HG03571 (cell line): ENCODE results near the gene CAVIN4.

Experiments used
- ATAC-seq: cut with Tn5 transposase; IDR thresholded peaks from one replicate; pipeline ENCODE4 v1.9.1; 2021; ENCODE audit not compliant: unreplicated experiment

Gene CAVIN4, protein sequence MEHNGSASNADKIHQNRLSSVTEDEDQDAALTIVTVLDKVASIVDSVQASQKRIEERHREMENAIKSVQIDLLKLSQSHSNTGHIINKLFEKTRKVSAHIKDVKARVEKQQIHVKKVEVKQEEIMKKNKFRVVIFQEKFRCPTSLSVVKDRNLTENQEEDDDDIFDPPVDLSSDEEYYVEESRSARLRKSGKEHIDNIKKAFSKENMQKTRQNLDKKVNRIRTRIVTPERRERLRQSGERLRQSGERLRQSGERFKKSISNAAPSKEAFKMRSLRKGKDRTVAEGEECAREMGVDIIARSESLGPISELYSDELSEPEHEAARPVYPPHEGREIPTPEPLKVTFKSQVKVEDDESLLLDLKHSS

DNA sequence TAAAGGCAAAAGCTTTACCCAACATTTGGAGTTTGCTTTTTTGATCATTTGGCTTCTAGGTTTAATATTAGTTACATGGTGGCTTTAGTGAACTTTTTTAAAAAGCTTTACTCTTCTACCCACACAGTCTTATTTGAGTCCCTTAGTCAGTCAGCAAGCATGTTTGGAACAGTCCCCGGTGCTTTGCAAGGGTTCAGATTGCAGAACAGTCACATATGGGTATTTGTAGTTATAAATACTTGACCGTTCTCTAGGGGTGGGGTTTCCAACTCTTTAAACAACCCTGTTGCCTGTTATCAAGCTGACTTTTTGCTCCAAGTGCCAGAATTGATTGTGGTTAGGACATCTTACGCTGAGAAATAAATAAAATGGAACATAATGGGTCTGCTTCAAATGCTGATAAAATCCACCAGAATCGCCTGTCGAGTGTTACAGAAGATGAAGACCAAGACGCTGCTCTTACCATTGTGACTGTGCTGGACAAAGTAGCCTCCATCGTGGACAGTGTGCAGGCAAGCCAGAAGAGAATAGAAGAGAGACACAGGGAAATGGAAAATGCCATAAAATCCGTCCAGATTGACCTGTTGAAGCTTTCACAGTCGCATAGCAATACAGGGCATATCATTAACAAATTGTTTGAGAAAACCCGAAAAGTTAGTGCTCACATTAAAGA lies at the start of gene CAVIN4:
TSS of gene CAVIN4 (plus strand) at position 304 of the 673 bp plus-strand sequence. CDS start at position 369, 65 bp downstream.
- ATAC-seq = no peak

DNA sequence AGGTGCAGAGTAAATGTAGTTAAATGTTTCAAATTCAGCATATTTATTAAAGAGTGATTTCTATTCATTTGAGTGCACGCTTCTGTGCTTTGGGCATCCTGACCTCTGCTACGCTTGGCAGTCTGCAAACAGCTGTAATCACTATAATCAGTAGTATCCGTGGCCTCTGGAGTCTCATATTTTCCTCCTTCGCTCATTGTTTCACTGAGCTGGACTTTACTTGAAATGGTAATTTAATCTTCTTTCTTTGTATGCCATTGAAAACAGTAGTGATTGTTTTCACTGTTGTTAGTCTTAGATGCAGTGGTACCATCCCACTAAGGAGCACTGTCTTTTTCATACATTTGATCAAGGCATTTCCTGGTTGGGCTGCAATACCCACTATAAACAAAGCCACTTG lies 43.5 kb upstream of the CAVIN4 start:
- no peak for ATAC-seq

DNA sequence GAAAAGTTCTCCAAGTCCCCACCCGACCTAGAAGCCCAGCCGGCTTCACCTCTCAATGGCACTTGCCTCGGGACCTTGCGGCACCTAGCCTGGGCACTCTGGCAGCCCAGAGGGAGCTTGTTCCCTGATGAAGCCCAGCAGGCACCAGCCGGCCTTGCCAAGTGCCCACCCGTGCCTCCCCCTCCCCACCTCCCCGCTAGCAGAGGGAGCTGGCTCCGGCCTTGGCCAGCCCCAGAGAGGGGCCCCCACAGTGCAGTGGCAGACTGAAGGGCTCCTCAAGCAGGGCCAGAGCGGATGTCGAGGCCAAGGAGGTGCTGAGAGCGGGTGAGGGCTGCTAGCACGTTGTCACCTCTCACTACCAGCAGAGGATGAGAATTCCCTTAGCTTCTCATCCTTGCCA lies 37.6 kb upstream of the CAVIN4 start:
- no peak for ATAC-seq

DNA sequence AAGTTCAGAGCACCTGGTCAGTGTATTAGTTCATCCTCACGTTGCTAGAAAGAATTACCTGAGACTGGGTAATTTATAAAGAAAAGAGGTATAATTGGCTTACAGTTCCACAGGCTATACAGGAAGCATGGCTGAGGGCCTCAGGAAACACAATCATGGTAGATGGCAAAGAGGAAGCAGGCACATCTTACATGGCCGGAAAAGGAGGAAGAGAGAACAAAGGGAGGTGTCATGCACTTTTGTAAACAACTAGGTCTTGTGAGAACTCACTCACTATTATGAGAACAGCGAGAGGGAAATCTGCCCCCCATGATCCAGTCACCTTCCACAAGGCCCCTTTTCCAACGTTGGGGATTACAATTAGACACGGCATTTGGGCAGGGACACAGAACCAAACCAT lies 28.8 kb upstream of the CAVIN4 start:
- no peak for ATAC-seq

DNA sequence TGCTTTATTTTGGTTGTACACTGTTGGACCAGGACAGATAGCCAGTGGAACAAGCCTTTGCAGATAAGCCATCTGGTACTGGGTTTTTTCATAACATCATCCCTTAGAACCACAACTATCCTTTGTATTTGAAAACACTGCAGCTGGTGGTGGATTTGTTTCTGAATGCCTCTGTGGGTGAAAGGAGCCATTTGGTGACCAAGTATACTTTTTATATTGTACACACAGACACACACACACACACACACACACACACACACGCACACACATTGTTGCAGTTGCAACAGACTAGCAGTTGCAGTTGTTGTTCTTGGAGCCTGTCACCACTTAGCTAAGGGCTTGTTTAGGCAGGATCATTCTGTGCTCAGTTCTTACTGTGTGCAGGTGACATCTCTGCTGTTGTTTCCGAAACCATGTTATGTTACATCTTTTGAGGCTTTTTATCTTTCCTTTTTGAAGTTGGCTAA lies 22.9 kb upstream of the CAVIN4 start:
- no peak for ATAC-seq

DNA sequence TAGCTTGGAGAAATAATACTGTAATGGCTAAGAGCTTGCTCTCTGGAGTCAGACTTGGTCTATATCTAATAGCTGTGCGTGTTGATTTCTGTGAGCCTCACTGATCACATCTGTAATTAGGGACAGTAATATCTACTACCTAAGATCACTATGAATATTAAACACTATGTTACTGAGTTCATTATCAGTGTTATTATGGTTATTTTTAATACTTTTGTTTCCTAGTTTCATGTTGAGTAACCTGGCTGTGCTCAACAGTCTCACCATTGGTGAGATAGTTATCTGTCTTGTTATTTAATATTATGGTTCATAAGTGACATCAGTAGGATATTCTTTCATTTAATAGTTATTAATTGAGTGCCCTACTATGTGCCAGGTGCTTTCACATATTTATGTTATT lies 22.4 kb upstream of the CAVIN4 start:
- no peak for ATAC-seq

DNA sequence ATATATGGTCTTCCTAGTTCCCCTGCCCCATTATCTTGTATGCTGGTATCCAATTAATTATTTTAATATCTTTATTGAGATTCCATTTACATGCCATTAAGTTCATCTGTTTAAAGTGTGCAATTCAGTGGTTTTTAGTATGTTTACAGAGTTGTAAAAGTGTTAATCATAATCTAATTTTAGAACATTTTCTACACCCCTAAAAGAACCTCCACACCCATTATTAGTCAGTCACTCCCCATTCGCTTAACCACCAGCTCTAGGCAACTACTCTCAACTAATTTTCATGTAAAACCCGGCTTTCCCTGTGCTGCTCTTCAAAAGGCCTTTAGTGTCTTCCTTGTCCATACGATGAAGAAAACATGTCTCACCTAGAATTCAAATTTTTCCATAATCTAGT lies 20.8 kb upstream of the CAVIN4 start:
- ATAC-seq = no peak

DNA sequence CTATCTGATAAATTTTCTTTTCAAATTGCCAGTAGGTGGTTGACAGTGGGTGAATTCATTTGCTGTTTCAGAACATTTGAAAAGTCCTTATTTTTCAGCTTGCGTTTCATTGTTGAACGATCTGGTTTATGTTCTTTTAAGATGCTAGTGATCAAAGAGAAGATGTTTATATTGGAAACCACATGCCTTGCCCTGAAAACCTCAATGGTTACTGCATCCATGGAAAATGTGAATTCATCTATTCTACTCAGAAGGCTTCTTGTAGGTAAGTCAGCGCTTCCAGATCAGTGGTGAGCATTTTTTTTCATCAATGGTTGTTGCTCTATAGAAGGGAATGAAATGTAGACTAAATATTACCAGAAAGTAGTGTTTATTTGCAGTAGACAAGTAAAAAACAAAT lies 16.6 kb upstream of the CAVIN4 start:
- no peak for ATAC-seq

DNA sequence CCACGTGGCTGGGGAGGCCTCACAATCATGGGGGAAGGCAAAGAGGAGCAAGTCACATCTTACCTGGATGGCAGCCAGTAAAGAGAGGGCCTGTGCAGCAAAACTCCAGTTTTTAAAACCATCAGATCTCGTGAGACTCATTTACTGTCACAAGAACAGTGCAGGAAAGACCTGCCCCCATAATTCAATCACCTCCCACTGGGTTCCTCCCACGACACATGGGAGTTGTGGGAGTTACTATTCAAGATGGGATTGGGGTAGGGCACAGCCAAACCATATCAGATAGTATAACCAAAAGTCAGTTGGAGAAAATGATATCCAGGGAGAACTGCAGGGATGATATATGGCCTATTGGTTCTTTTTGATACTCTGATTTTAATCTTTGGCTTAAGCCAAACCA lies 10.0 kb upstream of the CAVIN4 start:
- ATAC-seq = no peak

DNA sequence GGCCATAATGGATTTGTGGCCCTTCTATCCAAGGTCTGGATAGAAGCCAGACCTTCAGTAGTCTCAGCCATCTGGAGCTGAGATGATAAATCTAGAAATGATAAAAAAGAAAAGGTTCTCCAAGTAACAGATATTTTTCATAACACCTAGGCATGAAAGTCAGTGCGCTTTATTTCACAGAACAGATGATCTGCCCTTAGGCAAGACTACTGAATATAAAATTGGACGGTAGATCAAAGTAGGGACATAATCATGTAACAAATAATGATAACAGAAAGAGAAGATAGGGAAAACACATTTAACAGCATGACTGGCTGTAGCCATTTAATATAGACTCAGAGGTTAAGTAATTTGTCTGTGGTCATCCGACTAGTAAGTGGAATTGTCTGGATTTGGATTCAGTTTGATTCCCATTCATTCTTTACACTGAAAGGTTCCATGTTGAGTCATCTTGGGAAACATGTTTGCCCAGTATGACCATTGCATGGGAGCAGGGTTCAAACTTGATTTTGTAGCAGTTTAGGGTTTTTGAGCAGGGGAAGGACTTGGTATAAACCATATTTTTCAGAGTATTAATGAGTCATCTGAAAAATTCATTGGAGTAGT lies 4.1 kb upstream of the CAVIN4 start:
- ATAC-seq = no peak

DNA sequence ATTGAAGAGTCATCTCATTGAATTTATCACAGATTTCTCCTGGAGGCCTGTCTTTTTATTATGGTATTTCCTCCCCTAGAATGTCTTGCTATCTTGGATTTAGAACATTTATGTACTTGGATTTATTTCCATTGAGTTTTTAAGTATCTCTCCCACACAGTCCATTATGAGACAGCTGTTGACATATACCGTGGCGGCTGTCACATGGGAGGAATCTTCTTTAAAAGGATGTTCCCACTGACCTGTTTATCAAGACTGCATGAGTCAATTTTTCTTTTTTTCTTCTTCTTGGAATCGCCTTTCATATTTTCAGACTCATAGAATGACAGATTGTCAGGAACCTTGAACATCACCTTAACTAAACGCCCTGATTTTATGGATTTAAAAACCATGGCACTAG lies 2.9 kb upstream of the CAVIN4 start:
- ATAC-seq = no peak

DNA sequence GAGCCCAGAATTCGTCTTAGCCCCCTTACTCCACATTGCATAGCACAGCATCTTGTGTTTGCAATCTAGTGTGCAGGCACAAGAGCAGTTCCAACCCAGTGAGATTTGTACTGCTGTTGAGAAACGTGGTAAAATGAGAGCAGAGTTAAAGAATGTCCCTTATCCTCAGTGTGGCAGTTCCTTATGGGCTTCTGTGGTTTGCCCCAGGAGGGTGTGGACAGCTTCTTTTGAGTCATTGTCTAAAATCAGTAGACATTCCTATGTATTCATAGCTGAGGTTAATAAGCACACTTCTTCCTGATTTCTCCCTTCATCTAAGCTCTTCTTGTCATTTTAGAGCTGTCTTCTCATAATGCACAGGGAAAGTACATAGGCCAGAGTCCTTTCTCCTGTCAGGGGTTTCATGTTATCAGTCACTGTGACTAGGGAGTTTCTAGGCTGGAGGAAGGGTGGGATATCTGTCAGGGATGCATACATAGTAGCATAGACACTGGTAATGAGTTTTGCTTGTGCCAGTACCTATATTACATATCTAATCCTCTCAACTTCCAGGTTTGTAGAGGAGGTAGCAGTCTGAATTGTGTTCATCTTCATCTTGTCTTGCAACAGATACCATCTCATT lies 2.0 kb upstream of the CAVIN4 start:
- ATAC-seq = no peak

DNA sequence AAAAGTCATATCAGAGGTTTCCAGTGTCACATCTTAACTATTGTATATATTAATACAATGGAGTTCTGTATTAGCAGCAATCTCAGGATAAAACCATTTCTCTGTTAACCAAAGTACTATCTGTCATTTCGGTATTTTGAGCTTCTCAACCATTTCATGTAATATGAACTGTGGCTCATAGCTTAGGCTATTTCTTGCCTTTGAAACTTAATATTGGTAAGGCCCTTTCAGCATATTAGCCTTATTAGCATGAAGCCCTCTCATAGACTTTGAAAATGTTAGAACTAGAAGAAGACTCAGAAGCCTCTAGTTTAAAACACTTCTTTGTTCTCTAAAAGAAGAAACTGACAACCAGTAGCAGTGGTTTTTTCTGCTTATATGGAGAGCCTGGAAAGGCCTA lies 731 bp downstream of the CAVIN4 start:
- ATAC-seq = no peak

DNA sequence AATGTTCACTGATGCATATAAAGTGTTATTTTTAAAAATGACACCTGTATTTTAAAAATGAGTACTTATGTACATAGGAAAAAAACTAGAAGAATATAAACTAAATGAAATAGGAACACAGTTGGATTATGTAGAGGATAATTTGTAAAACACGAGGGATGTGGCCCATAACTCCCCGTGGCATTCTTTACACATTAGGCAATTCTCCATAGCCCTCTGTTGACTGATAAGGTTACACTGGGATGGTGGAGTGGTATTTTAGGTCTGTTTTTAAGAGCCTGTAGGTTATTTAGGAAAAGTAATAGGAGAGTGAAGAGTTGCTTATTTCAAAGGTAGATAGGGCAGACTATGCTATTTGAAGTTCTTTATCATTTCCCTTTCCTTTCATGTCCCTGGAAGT lies 1.8 kb downstream of the CAVIN4 start:
- ATAC-seq = no peak

DNA sequence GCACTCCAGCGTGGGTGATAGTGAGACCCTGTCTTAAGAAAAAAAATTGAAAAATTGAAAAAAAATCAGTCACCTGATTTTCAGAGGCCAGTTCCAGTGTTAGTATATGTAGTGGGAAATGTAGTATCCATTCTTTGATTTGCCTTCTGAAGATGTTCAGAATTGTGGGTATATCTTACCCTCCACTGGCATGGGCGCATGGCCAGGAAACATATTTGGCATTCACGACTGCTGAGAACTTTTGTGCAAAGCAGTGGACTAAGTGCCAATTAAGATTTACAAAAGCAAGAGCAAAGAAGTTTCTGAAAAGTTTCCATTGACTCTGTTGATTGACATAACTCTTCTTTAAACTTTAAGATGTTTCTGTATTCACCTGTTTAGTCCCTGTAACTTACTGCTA lies 2.4 kb downstream of the CAVIN4 start:
- ATAC-seq = no peak

DNA sequence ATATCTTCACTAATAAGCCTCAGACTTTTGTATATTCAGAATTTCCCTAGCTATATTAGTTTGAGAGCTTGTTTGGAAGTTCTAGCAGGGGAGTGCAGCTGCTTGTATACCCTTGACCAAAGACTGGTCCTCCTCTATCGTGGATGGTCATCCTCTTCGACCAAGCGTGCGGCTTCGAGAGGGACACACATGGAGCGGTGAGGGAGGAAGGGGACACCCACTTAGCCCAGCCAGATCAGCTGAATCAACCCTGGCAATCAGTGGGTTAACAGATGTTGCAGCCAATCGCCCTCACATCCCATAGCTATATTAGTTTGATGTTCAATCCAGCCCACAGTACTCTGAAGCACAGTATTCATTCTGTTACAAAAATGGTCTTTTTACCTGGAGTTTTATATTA lies 3.2 kb downstream of the CAVIN4 start:
- no peak for ATAC-seq

DNA sequence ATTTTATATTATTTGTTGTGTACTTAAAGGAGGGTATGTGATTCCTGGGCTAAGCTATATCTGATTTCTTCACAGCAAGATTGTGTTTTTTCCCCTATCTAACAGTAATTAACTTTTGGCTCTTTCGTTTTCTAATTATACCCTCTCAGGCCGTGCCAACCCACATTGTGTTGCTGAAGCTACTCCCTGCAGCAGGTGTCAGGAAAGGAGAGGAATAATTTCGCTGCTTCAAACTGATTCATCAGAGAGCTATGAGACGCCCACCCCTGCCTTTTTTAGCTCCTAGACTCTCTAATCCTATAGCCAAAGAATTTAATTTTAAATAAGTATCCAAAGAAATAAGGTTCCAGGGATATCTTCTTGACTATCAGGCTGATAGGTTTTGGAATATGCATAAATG lies 3.8 kb downstream of the CAVIN4 start:
- no peak for ATAC-seq

DNA sequence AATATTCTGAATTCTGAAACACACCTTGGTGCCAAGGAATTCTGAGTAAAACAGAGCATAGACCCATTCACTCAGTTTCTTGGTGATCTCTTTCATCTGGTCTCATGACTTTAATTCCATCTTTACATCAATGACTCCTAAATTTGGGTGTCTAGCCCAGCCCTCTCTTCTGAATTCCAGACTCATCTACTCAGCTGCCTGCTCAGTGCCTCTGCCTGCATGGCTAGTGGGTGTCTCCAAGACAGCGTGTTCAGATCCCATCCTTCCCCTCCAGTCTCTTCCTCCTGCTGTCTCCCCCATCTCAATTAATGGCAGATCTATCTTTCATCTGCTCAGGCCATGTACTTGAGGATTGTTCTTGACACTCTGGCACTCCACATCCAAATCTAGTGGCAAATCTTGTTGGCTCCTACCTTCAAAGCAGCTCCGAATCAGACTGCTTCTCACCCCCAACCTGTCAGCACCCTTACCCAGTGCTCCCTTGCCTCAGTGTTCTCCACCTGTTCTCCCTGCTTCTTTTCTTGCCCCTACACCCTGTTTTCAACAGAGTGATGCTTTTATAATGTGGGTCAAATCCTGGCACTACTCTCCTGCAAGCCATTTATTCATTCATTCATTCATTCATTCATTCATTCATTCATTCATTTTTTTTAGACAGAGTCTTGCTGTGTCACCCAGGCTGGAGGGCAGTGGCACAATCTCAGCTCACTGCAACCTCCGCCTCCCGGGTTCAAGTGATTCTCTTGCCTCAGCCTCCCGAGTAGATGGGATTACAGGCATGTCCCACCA lies 5.3 kb downstream of the CAVIN4 start:
- no peak for ATAC-seq

DNA sequence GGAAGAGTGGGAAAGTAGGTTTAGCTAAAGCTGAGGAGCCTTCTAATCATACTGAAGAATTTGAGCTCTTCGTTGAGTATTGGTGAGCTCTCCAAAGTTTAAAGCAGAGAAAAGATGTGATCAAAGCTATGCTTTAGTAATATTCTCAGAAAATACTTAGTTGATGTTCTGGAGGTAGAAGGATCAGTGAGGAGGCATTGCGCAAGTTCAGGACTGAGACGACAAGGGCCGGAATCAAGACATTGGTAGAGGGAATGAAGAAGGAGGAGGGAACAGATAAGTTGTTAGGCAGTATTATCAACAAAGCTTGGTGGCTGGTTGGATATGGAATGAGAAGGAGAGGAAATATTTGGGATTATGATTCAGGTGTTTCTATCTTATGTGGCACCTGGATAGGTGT lies 7.1 kb downstream of the CAVIN4 start:
- ATAC-seq = no peak

DNA sequence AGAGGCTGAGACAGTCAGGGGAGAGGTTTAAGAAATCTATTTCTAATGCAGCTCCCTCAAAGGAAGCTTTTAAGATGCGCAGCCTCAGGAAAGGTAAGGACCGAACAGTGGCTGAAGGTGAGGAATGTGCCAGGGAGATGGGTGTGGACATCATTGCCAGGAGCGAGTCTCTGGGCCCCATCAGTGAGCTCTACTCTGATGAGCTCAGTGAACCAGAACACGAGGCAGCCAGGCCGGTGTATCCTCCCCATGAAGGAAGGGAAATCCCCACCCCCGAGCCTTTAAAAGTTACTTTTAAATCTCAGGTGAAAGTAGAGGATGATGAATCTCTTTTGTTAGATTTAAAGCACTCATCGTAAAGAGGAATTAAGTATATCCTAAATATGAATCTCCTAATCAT lies 8.2 kb downstream of the CAVIN4 start:
- no peak for ATAC-seq

DNA sequence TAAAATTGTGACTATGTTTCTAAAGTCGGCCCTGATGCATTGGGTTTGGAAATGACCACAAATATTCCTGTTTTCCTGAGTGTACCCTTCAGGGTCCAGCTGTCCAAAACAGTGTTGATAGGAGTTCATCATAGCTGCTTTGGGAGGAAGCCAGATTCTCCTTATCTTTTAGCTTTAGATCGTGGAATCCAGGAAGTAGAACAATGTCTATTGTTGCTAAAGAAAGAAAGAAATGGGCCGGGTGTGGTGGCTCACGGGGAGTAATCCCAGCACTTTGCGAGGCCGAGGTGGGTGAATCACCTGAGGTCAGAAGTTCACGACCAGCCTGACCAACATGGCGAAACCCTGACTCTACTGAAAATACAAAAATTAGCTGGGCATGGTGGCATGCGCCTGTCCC lies 9.5 kb downstream of the CAVIN4 start:
- no peak for ATAC-seq
